Measurements from ENCODE around the gene IDH3B. TPM values are rescaled to one million over a fixed set of nuclear protein-coding genes. Genes with fewer than 3 reads are reported as not detected.

Gene IDH3B
- total RNA-seq, 1 experiment from 2014 or later = 135 TPM

DNA sequence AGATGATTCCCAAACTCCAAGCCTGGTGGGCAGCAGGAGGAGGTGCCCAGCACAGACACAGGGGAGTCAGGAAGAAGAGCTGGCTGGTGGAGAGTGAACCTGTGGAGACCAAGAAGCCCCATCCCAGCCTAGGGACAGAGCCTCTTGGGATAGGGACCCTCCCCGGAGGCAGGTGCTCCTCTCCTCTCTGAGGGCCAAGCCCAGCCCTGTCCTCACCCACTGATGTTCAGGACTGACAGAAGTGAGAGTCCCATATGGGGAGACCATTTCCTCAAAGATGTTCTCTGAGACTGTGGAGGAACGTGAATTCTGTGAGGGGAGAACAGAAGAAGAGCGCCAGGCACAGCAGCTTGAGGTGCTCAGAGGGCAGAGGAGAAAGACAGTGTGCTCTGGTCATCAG lies 26.2 kb upstream of the IDH3B start:
- no peaks in the 10 kb centered on the region for H3K9me3 ChIP-seq (ENCODE audit: control insufficient read depth, insufficient read depth, low read depth, low read length)
- H3K4me3 ChIP-seq (ENCODE audit: low read depth in 2 of 2, low read length in 2 of 2) = no peak overlapping the region
- BruUV-seq (replicated peaks) = no TSS peak
- peaks cover 7% of the 10 kb centered on the region; the same call in 1 of the 2 replicates for H3K4me1 ChIP-seq (ENCODE audit: control insufficient read depth, insufficient read depth, low read length)
- DNase-seq (ENCODE audit: low read depth, low spot score) (no peak), ATAC-seq (no peak)
- H3K27me3 ChIP-seq (ENCODE audit: control insufficient read depth, insufficient read depth, low read length) = no peaks in the 10 kb centered on the region
- ChIA-PET POLR2A (interaction anchor here (0.5 kb wide), 1 partner anchor 42 kb away, joined by 4 read pairs; no protein-coding TSS in a partner anchor), CTCF (no interaction called here)
- TF ChIP-seq, protein P1, sequence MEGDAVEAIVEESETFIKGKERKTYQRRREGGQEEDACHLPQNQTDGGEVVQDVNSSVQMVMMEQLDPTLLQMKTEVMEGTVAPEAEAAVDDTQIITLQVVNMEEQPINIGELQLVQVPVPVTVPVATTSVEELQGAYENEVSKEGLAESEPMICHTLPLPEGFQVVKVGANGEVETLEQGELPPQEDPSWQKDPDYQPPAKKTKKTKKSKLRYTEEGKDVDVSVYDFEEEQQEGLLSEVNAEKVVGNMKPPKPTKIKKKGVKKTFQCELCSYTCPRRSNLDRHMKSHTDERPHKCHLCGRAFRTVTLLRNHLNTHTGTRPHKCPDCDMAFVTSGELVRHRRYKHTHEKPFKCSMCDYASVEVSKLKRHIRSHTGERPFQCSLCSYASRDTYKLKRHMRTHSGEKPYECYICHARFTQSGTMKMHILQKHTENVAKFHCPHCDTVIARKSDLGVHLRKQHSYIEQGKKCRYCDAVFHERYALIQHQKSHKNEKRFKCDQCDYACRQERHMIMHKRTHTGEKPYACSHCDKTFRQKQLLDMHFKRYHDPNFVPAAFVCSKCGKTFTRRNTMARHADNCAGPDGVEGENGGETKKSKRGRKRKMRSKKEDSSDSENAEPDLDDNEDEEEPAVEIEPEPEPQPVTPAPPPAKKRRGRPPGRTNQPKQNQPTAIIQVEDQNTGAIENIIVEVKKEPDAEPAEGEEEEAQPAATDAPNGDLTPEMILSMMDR (IDR thresholded peaks at IDR 0.05) = no peak
- TF ChIP-seq TCF7L2 (IDR thresholded peaks at IDR 0.05; ENCODE audit: low read depth, low read length) = no peak
- TF ChIP-seq POLR2AphosphoS5 (IDR thresholded peaks at IDR 0.05; ENCODE audit: low read depth, low read length) = no peak
- TF ChIP-seq, protein P2, sequence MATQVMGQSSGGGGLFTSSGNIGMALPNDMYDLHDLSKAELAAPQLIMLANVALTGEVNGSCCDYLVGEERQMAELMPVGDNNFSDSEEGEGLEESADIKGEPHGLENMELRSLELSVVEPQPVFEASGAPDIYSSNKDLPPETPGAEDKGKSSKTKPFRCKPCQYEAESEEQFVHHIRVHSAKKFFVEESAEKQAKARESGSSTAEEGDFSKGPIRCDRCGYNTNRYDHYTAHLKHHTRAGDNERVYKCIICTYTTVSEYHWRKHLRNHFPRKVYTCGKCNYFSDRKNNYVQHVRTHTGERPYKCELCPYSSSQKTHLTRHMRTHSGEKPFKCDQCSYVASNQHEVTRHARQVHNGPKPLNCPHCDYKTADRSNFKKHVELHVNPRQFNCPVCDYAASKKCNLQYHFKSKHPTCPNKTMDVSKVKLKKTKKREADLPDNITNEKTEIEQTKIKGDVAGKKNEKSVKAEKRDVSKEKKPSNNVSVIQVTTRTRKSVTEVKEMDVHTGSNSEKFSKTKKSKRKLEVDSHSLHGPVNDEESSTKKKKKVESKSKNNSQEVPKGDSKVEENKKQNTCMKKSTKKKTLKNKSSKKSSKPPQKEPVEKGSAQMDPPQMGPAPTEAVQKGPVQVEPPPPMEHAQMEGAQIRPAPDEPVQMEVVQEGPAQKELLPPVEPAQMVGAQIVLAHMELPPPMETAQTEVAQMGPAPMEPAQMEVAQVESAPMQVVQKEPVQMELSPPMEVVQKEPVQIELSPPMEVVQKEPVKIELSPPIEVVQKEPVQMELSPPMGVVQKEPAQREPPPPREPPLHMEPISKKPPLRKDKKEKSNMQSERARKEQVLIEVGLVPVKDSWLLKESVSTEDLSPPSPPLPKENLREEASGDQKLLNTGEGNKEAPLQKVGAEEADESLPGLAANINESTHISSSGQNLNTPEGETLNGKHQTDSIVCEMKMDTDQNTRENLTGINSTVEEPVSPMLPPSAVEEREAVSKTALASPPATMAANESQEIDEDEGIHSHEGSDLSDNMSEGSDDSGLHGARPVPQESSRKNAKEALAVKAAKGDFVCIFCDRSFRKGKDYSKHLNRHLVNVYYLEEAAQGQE (IDR thresholded peaks at IDR 0.05; ENCODE audit: insufficient read depth in 1 of 2, low read depth in 2 of 2, low read length in 1 of 2) = no peak
- TF ChIP-seq SIN3A (IDR thresholded peaks at IDR 0.05; ENCODE audit: borderline replicate concordance, insufficient read depth, low read depth, low read length) = no peak
- no peaks in the 10 kb centered on the region for H3K36me3 ChIP-seq (ENCODE audit: control insufficient read depth, insufficient read depth, low read length)
- intact Hi-C loops (cut with micrococcal nuclease; ENCODE audit: unreplicated experiment) = no loop called here
- in situ Hi-C loops (cut with HindIII; ENCODE audit: low pct_unique_long_range_greater_than_20kb, low sequenced_read_pairs) = no loop called here
- H3K27ac ChIP-seq (ENCODE audit: low read length) = no peak overlapping the region

DNA sequence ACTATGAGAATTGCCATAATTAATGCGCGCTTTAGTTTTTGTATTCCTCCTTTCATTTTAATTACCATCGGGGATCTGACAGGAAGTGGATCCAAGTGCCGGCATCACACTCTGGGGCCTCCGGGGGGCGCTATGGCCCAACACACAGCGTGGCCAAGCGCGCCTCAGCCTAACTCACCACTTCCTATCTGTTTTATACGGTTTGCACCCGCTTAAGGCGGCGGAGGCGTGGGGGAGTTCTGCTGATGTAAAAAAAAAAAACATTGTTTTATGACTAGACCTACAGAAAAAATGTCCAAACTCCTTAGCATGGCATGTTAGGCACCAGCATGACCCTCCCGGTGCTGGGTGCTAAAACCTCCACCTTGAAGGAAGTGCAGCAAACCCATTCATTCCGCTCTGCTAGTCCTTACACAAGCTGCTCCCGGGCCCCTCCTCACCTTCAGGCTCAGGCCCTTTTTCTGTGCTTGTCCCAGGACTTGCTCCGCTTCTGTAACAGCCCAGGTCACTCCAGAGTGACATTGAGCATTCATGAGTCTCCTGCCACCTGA lies 24.1 kb upstream of the IDH3B start:
- H3K4me1 ChIP-seq (ENCODE audit: control insufficient read depth, insufficient read depth, low read length) = peaks cover 7% of the 10 kb centered on the region; the same call in 1 of the 2 replicates
- in situ Hi-C loops (cut with HindIII; ENCODE audit: low pct_unique_long_range_greater_than_20kb, low sequenced_read_pairs) (no loop called here), intact Hi-C loops (cut with micrococcal nuclease; ENCODE audit: unreplicated experiment) (loop anchor here (5.0 kb wide), 2 partner anchors 54 to 164 kb away; no protein-coding TSS in a partner anchor)
- H3K4me3 ChIP-seq (ENCODE audit: low read depth in 2 of 2, low read length in 2 of 2) = no peak overlapping the region; a peak in 1 of 4 replicates
- H3K9me3 ChIP-seq (ENCODE audit: control insufficient read depth, insufficient read depth, low read depth, low read length) = no peaks in the 10 kb centered on the region
- POLR2A ChIA-PET = no interaction called here
- CTCF ChIA-PET = interaction anchor here (0.6 to 1.5 kb wide), 2 partner anchors 17 to 146 kb away, joined by 3 to 4 read pairs; no protein-coding TSS in a partner anchor
- DNase-seq (ENCODE audit: low read depth, low spot score) (no peak), ATAC-seq (no peak)
- no TSS peak for BruUV-seq (replicated peaks)
- no peaks in the 10 kb centered on the region for H3K36me3 ChIP-seq (ENCODE audit: control insufficient read depth, insufficient read depth, low read length)
- no peaks in the 10 kb centered on the region for H3K27me3 ChIP-seq (ENCODE audit: control insufficient read depth, insufficient read depth, low read length)
- no peak overlapping the region for H3K27ac ChIP-seq (ENCODE audit: low read length)
- TF ChIP-seq TCF7L2 (IDR thresholded peaks at IDR 0.05; ENCODE audit: low read depth, low read length) (no peak), SIN3A (IDR thresholded peaks at IDR 0.05; ENCODE audit: borderline replicate concordance, insufficient read depth, low read depth, low read length) (no peak), POLR2AphosphoS5 (IDR thresholded peaks at IDR 0.05; ENCODE audit: low read depth, low read length) (no peak)
- TF ChIP-seq, protein P2 (IDR thresholded peaks at IDR 0.05; ENCODE audit: insufficient read depth in 1 of 2, low read depth in 2 of 2, low read length in 1 of 2) = no peak
- TF ChIP-seq, protein P1 (IDR thresholded peaks at IDR 0.05) = peak; percentile 90

Data from Panc1 (cell line).